ENCODE results near the gene PLD5.

Gene PLD5

DNA sequence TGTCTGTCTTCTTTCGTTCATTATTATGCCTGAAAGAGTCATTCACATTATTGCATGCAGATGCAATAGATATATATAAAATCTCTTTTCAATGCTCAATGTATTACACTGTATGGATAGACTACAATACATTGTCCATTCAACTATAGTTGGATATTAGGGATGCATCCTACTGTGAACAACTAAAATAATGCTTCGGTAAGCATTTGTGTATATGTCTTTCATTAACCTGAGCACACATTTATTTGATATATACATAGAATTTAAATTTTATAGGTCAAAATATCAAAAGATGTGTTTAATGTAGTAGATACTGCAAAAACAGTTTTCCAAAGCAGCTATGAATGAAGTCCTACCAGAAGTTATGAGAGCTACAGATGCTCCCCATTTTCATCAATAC is 8.9 kb downstream of the PLD5 start:
- TF ChIP-seq EP300 (IDR thresholded peaks at IDR 0.05; ENCODE audit: borderline replicate concordance) (no peak), TEAD4 (IDR thresholded peaks at IDR 0.05) (no peak), MAX (IDR thresholded peaks at IDR 0.05) (no peak), ZBTB7A (IDR thresholded peaks at IDR 0.05; ENCODE audit: low read depth) (no peak), YY1 (IDR thresholded peaks at IDR 0.05; ENCODE audit: low read depth) (no peak), RAD21 (IDR thresholded peaks at IDR 0.05; ENCODE audit: low read depth) (no peak), TCF12 (IDR thresholded peaks at IDR 0.05; ENCODE audit: low read depth) (no peak), CEBPB (IDR thresholded peaks at IDR 0.05) (no peak), TAF1 (IDR thresholded peaks at IDR 0.05; ENCODE audit: low read depth) (no peak), CREB1 (IDR thresholded peaks at IDR 0.05; ENCODE audit: low read depth) (no peak)
- TF ChIP-seq, protein P1, sequence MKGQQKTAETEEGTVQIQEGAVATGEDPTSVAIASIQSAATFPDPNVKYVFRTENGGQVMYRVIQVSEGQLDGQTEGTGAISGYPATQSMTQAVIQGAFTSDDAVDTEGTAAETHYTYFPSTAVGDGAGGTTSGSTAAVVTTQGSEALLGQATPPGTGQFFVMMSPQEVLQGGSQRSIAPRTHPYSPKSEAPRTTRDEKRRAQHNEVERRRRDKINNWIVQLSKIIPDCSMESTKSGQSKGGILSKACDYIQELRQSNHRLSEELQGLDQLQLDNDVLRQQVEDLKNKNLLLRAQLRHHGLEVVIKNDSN (IDR thresholded peaks at IDR 0.05): no peak
- TF ChIP-seq, protein P2, sequence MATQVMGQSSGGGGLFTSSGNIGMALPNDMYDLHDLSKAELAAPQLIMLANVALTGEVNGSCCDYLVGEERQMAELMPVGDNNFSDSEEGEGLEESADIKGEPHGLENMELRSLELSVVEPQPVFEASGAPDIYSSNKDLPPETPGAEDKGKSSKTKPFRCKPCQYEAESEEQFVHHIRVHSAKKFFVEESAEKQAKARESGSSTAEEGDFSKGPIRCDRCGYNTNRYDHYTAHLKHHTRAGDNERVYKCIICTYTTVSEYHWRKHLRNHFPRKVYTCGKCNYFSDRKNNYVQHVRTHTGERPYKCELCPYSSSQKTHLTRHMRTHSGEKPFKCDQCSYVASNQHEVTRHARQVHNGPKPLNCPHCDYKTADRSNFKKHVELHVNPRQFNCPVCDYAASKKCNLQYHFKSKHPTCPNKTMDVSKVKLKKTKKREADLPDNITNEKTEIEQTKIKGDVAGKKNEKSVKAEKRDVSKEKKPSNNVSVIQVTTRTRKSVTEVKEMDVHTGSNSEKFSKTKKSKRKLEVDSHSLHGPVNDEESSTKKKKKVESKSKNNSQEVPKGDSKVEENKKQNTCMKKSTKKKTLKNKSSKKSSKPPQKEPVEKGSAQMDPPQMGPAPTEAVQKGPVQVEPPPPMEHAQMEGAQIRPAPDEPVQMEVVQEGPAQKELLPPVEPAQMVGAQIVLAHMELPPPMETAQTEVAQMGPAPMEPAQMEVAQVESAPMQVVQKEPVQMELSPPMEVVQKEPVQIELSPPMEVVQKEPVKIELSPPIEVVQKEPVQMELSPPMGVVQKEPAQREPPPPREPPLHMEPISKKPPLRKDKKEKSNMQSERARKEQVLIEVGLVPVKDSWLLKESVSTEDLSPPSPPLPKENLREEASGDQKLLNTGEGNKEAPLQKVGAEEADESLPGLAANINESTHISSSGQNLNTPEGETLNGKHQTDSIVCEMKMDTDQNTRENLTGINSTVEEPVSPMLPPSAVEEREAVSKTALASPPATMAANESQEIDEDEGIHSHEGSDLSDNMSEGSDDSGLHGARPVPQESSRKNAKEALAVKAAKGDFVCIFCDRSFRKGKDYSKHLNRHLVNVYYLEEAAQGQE (IDR thresholded peaks at IDR 0.05; ENCODE audit: low read depth): no peak

GRCh38 chr1:242506724-242507123 is 17.8 kb downstream of the PLD5 start:
- TF ChIP-seq NFIC (IDR thresholded peaks at IDR 0.05): no peak
- no peak for TF ChIP-seq YY1 (IDR thresholded peaks at IDR 0.05; ENCODE audit: low read depth)
- TF ChIP-seq, protein P1 (IDR thresholded peaks at IDR 0.05): no peak
- no peak for TF ChIP-seq CEBPB (IDR thresholded peaks at IDR 0.05)
- TF ChIP-seq EGR1 (IDR thresholded peaks at IDR 0.05): no peak
- no peak for TF ChIP-seq EP300 (IDR thresholded peaks at IDR 0.05; ENCODE audit: borderline replicate concordance)
- no peak for TF ChIP-seq TEAD4 (IDR thresholded peaks at IDR 0.05)
- TF ChIP-seq ZBTB7A (IDR thresholded peaks at IDR 0.05; ENCODE audit: low read depth): no peak
- TF ChIP-seq FOXM1 (IDR thresholded peaks at IDR 0.05; ENCODE audit: borderline replicate concordance, low read depth): no peak
- TF ChIP-seq CREB1 (IDR thresholded peaks at IDR 0.05; ENCODE audit: low read depth): no peak
- TF ChIP-seq MAX (IDR thresholded peaks at IDR 0.05): no peak
- TF ChIP-seq TCF12 (IDR thresholded peaks at IDR 0.05; ENCODE audit: low read depth): no peak

DNA sequence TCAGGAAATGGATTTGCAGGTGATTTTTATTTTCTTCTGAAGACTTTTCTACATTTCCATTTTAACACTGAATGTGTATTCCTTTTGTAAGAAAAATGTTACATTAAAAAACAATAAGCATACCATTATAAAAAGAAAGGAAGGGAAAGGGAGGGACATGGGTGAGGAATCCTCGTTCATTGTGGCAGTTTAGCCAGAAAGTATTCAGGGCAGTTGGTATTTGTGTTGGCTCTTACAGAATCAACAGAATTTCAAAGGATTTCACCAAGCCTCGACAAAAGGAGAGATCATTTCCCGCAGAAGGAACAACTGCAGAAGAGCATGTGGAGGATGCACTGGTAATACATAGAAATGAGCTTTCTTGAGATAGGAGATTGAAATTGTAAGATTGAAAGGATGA is 35.0 kb downstream of the PLD5 start:
- TF ChIP-seq RAD21 (IDR thresholded peaks at IDR 0.05; ENCODE audit: low read depth) (no peak), TAF1 (IDR thresholded peaks at IDR 0.05; ENCODE audit: low read depth) (no peak), EGR1 (IDR thresholded peaks at IDR 0.05) (no peak), TCF12 (IDR thresholded peaks at IDR 0.05; ENCODE audit: low read depth) (no peak), EP300 (IDR thresholded peaks at IDR 0.05; ENCODE audit: borderline replicate concordance) (no peak), MAX (IDR thresholded peaks at IDR 0.05) (no peak), NFIC (IDR thresholded peaks at IDR 0.05) (no peak), YY1 (IDR thresholded peaks at IDR 0.05; ENCODE audit: low read depth) (no peak), CREB1 (IDR thresholded peaks at IDR 0.05; ENCODE audit: low read depth) (no peak), CEBPB (IDR thresholded peaks at IDR 0.05) (no peak)
- TF ChIP-seq, protein P1 (IDR thresholded peaks at IDR 0.05): no peak
- TF ChIP-seq, protein P2 (IDR thresholded peaks at IDR 0.05; ENCODE audit: low read depth): no peak

DNA sequence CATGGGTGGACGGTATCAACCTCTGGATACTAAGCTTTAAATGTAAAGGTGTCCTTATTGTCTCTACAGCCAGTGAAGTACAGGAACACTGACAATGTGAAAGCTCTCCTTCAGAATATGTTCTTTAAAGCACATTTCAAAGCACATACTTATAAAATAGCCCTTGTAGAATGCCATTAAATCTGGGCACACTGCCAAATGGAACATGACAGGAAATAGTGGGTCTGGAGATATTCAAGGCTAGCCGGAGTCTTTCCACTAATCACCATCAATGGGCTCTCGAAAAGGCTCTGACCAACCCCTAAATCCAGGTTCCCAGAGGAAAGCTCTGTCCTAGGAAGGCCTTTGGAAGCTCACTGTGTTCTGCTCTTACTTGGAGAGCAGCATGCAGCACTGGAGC is 46.6 kb downstream of the PLD5 start:
- TF ChIP-seq RAD21 (IDR thresholded peaks at IDR 0.05; ENCODE audit: low read depth) (no peak), ZBTB7A (IDR thresholded peaks at IDR 0.05; ENCODE audit: low read depth) (no peak), TCF12 (IDR thresholded peaks at IDR 0.05; ENCODE audit: low read depth) (no peak), TAF1 (IDR thresholded peaks at IDR 0.05; ENCODE audit: low read depth) (no peak), NFIC (IDR thresholded peaks at IDR 0.05) (no peak), YY1 (IDR thresholded peaks at IDR 0.05; ENCODE audit: low read depth) (no peak), MAX (IDR thresholded peaks at IDR 0.05) (no peak), EGR1 (IDR thresholded peaks at IDR 0.05) (no peak), FOXM1 (IDR thresholded peaks at IDR 0.05; ENCODE audit: borderline replicate concordance, low read depth) (no peak), TEAD4 (IDR thresholded peaks at IDR 0.05) (no peak), CEBPB (IDR thresholded peaks at IDR 0.05) (no peak), CREB1 (IDR thresholded peaks at IDR 0.05; ENCODE audit: low read depth) (no peak), EP300 (IDR thresholded peaks at IDR 0.05; ENCODE audit: borderline replicate concordance) (no peak)
- TF ChIP-seq, protein P1 (IDR thresholded peaks at IDR 0.05): no peak
- TF ChIP-seq, protein P2 (IDR thresholded peaks at IDR 0.05; ENCODE audit: low read depth): no peak
